HG03060 (cell line): ENCODE measurements around the gene GRB7.
"Not testable (repeated sequence)": the region's sequence is repeated elsewhere in the genome, so short reads cannot be mapped to it uniquely, and the experiment has no call there.

ENCODE experiments used
- ATAC-seq: cut with Tn5 transposase; IDR thresholded peaks from one replicate; pipeline ENCODE4 v1.9.1; 2021; ENCODE audit warnings: low read depth, moderate number of reproducible peaks; ENCODE audit not compliant: unreplicated experiment

Gene GRB7

GRCh38 chr17:39750131-39751015 is 12.6 kb downstream of the GRB7 start:
- no peak for ATAC-seq

GRCh38 chr17:39751016-39751543 is 13.3 kb downstream of the GRB7 start:
- ATAC-seq = no peak

- no peak for ATAC-seq
These were observed 13.9 kb downstream of the GRB7 start for GRCh38 chr17:39751637-39752036.

GRCh38 chr17:39752241-39752881 is 14.6 kb downstream of the GRB7 start:
- no peak for ATAC-seq

GRCh38 chr17:39753514-39754160 is 15.9 kb downstream of the GRB7 start:
- ATAC-seq = peak; percentile 9

DNA sequence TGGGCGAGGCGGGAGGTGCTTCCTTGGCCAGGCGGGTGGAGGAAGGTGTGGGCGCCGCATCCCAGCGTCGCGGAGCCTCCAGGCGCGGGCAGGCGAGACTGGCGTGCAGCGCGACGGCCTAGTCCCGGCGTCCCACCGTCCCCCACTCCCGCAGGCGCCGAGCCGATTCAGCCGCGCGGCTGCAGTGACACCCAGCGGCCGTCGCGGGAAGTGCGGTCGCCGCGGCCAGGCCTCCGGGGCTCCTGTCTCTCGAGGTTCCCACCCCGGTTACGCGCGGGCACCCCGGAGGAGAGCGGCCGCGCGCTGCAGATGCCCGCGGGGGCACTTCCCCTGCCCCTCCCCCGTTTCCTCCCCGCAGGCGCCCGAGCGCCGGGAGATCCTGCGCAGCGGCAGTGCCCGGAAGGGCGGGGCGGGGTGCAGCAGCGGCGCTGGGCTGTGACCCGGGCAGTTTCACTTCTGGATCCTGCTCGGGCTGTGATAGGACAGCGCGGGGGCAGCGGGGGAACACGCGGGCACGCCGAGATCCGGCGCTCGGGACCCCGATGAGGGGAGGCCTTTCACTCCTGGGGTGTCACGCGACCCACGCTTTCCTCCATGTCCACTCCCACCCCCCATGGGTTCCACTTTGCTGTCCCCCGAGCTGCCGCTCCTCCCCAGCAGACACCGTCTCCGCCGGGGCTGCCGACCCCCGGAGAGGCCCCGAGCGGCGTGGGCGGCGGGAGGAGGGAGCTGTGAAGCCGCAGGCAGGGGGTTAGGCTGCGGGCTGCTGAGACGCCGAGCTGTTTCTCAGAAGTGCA is 16.6 kb downstream of the GRB7 start:
- ATAC-seq = peak; percentile 44

GRCh38 chr17:39754958-39755553 is 17.3 kb downstream of the GRB7 start:
- no peak for ATAC-seq

DNA sequence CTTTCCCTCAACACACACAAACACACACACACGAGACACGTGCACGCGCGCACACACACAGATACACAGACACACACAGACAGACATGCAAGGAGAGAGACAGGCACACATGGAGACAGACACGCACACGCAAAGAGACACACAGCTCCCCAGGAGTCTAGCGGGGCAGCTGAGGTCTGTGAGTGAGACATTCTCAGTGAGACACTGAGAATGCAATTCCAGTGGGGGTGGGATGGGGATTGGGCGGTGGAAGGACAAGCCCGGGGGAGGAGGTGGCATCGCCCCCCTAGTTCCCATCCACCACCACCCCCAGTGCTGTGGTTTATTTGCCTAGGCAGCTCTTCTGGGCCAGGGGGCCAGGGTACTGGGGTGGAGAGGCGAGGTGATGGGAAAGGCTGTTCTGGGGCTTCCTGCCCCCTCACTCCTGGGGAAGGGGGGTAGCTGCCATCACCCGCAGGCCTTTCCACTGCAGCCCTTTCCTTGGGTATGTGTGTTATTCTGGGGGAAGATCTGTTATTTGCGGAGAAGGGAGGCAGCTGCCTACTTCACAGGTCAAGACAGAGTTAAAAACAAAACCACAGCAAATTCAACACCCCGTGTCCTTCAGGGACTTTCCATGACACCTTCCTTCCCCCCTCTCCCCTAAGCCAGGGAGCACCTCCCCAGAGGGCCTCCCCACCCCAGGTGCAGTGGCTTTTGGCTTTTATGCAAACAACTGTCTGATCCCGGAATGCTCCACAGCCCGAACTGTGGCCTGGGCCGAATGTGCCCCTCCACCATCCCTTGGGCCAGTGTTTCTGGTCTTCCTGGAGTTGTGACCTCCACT is 18.0 kb downstream of the GRB7 start:
- no peak for ATAC-seq

DNA sequence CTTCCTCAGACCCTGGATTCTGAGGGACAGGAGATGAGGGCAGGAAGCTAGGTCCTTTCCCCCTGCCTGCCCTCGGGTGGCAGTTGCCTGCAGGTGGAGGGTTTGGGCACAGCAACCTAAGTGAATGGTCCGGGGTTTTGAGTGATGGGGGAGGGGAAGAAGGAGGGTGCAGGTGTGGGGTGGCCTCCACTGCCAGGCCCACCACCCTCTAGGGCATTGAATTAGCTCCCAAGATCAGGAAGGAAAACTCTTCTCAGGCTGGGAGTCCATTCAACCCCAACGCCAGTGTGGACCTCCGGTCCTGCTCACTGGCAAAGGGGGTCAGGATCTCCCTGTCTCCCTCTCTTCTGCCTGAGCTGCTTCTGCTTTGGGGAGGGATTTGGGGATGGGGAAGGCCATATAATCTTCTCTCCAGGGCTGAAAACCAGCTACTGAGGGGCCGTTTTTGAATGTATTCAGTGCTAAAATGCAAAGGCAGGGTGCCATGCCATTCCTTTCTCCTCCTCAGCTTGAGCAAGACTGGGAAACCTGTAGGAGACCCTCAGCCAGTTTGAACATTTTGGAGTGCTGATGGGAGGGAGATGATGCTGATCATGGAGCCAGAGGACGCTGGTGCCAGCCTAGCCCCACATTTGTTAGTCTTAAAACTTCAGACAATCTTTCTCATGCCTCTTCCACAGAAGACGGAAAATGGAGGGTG is 18.8 kb downstream of the GRB7 start:
- ATAC-seq = no peak

GRCh38 chr17:39757176-39757662 is 19.5 kb downstream of the GRB7 start:
- ATAC-seq = no peak

DNA sequence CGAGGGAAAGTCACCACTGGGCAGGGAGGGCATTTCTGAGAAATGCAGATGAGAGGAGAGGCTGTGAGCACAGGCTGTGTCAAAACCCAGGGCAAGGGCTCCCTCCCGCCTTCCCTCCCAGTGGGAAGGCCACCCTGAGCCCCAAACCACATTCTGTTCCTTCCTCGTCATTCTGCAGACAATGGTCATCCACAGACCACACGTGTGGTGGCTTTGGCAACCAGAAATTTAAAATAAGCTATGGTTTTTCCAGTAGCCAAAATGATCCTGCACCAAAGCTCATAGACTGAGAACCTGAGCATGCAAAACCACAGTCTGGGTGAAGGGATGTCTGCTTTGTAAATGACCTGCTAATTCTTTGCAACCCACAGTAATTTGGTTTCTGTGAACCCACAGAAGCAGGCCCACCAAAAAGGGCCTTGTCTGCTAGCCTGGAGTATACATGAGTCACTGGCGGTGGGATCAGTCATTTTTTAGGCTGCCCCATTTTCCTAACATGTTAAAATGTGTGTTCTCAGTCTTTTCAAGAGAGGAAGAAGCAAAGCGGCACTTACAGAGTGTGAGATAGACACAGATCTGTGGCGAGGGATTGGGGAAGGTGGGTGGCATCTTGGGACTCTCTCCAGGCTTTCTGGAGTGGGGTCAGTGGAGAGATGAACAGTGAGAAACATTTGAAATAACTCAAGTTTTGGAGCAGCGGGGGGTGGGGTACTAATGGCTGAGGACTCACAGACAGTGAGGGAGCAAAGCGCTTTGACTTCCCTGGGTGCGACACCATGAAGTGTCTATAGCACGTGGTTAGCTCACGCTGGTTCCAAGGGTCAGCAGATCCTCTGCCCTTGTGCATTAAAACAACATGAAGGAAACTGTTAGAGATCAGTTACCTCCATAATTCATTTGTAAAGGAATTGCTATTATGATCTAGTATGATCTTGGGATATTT is 20.5 kb downstream of the GRB7 start:
- no peak for ATAC-seq

DNA sequence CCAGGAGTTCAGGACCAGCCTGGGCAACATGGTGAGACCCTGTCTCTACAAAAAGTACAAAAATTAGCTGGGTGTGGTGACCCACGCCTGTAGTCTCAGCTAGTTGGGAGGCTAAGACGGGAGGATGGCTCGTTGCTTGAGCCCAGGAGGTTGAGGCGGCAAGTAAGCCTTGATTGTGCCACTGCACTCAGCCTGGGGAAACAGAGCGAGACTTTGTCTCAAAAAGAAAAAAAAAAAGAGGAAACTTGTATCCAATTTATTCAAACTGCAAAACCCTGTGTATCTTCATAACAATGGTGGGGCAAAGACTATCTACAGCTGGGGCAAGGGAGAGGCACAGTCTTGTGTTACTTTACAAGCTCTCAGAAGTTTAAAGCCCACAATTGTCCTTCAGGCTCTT is 21.5 kb downstream of the GRB7 start:
- ATAC-seq = no peak

- no peak for ATAC-seq
These were observed 24.2 kb downstream of the GRB7 start for GRCh38 chr17:39761861-39762496.

DNA sequence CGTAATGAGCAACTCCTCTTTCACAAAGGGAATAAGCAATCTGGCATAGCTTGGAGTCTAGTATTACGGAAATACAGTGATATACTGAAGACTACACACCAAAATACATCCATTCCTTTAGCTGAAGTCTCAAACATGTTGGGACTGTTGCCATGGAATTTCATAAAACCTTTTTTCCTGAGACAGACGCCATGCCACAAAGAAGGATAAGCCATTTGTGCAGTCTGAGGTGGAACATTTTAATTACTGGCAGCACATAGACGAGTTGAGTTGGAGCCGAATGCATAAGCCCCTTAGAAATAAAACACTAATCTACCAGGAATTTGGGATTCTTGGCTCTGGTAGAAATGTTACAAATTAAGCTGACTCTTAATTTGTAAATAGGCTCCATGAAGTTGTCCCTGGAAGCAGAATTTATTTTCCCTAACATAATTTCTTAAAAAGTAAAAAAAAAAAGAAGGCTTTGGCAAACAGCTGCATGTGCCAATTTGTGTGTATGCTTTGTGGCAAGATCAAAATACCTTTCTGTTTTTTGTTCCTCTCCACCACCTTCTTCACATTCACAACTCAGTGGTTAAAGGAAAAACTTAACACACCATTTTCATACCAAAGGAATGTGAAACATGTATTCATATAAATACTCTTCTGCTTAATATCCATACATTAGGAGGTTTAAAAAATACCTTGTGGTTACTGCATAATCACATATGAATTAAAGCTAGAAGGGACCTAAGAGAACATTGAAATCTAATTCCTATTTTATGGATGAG is 25.5 kb downstream of the GRB7 start:
- ATAC-seq = no peak

DNA sequence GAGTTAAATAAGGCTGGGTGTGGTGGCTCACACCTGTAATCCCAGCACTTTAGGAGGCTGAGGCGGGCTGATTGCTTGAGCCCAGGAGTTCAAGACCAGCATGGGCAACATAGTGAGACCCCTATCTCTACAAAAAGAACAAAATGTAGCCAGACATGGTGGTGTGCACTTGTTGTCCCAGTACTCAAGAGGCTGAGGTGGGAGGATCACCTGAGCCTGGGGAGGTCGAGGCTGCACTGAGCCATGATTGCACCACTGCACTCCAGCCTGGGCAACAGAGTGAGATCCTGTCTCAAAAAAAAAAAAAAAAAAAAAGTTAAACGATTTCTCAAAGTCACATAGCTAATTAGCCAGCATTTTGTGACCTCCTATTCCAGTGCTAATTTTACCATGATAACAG is 26.4 kb downstream of the GRB7 start:
- not testable (repeated sequence) for ATAC-seq

GRCh38 chr17:39765175-39765574 is 27.4 kb downstream of the GRB7 start:
- ATAC-seq = no peak
